SKM-1 (cell line): ENCODE measurements around the gene MGMT.

Experiments used
- DNase-seq: peaks from one replicate; lab custom pipeline; 2025; ENCODE audit not compliant: unreplicated experiment; lab: John Stamatoyannopoulos, UW

The MGMT gene

DNA sequence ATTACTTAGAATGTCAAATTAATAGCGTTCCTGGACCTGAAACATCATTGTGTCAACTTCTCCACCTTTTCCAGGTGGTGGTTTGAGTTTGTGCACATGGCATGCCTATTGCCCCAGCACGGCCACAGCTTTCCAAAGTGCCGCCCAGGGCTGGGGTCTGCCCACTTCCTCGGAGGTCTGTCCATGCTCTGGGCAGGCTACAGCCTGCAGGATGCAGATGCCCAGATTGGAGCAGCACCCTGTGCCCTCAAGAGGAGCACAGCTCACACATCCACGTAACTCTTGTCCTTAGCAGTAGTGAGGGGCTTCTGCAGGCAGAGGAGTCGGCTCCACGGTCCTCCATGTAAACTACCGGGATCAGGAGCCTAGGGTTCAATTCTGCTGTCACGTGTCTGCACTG is 258.4 kb downstream of the MGMT start:
- no peak for DNase-seq

DNA sequence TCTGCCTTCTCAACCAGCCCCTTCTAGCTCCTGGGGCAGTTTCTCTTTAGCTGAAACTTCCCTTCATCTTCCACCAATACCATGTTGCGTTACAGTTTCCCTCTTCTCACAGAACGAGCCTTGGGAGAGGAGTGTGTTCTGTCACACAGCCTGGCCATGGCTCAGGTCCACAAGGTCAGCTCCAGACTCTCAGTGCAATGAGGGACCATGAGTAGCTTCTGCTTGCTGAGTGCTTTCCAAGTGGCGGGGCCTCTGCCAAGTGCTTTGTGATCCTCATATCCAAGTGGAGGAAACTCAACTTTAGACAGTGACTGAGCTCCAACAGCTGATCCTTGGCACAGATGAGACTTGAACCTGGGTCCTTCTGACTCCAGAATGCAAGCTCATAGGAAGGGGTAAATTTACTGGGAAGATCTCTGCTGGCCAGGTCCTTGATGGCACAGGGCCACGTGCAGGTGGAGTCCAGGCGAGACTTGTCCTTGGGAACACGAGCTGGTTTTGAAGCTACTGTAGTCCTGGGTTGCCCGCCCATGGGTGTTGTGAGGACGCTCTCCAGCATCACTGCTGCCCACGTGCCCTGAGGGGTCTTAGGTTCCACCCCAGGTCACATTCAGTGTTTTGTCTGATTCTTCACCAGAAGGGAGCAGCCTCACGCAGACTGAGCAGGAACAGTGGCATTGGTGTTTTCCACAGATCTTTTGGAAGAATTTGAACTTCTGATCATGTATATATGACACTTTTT is 259.0 kb downstream of the MGMT start:
- DNase-seq = no peak

DNA sequence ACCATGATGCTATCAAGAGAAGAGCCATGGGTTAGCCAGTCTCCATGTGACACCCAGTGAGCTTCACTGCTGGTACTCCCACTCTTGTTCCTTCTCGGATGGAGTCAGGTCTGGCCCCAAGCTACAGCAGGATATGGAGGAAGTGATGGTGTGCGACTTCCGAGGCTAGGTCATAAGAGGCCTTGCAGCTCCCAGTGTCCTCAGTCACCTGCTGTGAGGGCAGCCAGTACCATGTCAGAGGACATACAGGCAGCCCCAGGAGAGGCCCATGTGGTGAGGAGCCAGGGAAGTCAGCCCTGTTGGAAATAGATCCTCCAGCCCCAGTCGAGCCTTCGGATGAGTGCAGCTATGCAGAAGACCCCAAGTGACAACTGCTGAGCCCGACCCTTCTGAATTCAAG is 260.0 kb downstream of the MGMT start:
- DNase-seq = no peak

GRCh38 chr10:129727495-129727894 is 260.5 kb downstream of the MGMT start:
- no peak for DNase-seq

- no peak for DNase-seq
Measured at GRCh38 chr10:129728246-129728820, 261.3 kb downstream of the MGMT start.

DNA sequence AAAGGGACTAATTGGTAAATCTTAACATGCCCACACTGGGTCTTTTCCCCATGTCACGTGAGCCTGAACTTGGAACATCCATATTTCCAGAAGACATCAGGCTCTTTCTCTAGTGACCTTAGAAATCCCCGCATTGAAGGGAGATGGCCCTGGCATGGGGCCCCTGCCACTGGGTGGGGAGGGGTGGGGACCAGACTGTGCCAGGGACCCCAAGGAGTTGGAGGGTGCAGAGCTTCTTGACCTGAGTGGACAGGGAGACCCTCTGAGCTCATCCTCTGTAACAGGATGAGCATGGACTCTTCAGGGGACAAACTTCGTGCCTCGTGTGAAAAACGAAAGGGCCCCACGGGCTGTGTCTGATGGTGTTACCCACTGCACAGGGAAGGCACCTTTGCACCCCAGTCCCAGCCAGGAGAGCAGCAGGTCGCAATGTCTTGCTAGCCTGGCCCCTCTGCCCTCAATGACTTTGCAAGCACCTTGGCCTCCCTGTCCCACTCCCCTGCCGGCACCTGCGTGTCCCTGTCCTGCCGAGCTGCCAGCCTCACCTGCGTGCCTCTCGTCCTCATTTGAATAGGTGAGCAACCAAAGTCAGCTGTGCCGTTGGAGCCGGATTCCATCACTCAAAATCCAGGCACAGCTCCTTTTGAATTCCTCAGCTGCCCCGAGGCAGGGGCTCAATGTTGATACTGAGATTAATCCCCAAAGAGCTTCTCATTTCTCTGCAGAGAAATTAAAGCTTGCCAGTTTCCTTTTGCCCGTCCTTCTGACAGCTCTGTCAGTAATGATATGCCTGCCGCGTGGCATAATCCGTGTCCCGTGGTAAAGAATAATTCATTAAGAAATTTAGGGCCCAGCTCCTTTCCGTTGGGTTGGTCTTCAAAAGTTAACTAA is 262.1 kb downstream of the MGMT start:
- DNase-seq = no peak

GRCh38 chr10:129730272-129730992 is 263.4 kb downstream of the MGMT start:
- no peak for DNase-seq

DNA sequence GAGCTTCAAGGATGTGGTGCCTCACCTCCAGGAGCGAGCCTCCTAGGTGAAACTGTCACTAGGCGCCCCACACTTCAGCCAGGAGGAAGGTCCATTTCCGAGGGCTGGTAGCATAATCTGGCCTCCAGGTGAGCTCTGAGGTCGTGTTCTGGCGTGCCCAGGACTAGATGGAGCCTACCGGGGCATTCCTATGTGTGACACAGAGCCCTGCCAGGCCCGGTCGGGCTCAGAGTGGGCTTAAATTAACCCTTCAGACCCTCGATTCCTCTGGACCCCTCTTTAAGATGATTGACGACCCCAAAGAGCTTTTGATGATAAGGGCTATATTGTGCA is 263.9 kb downstream of the MGMT start:
- DNase-seq = no peak

DNA sequence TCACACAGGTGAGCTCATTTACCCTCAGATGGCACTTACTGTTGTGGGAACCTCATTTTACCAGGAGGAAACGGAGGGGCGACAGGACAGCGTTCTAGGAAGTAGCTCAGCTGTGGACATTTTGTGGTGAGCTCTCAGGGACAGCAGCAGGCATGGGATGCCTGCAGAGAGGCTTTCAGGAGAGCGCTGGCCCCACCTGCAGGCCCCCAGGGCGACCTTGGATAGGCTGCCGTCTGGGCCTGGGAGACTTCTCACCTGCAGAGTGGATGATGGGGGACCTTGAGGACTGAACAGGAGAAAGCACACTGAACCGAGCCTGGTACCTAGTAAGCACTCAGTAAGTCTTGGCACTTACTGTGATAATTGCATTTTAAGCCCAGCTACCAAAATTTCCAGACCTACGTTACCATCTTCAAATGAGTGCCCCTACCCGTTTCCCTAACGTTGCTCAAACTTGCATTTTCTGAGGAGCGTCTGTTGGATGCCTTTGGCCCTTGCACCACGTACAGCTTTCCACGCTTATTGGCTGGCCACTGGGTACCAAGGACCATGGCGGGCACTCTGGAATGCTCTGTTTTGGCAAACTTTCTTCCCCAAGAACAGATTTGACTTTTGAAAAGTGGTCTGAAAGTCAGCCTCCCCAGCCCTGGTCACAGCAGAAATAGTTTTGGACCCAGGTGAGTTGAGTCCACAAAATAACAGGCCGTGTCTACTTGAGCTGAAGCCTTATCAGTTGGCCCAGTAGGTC is 273.7 kb downstream of the MGMT start:
- DNase-seq = no peak

GRCh38 chr10:129741280-129741977 is 274.4 kb downstream of the MGMT start:
- DNase-seq = no peak

DNA sequence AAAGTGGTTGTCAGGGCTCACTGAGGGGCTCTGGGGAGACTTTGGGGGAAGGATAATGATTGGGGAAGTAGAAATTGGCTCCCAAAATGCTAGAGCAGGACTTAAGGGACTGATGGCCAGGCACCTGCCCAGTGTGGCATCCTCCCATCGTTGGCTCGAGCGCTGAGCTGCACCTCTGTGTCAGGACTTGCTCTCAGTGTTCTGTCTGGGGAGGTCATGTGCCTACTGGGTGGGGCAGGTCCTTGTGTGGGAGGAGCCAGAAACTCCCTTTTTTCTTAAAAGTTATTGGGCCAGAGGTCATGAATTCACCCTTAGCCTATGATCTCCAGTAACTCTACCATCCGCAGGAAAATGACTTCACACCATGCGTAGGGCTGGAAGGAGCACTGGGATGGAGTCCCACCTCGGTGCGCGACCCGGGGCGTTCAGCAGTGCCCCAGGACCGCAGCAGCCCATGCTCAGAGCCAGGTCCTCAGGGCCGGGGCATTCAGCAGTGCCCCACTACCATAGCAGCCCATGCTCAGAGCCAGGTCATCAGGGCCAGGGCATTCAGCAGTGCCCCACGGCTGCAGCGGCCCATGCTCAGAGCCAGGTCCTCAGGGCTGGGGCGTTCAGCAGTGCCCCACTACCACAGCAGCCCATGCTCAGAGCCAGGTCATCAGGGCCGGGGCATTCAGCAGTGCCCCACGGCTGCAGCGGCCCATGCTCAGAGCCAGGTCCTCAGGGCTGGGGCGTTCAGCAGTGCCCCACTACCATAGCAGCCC is 275.1 kb downstream of the MGMT start:
- DNase-seq = no peak

GRCh38 chr10:129742742-129743550 is 275.9 kb downstream of the MGMT start:
- no peak for DNase-seq

GRCh38 chr10:129743738-129744133 is 276.7 kb downstream of the MGMT start:
- no peak for DNase-seq

- no peak for DNase-seq
Measured at GRCh38 chr10:129744134-129745111, 277.4 kb downstream of the MGMT start.

DNA sequence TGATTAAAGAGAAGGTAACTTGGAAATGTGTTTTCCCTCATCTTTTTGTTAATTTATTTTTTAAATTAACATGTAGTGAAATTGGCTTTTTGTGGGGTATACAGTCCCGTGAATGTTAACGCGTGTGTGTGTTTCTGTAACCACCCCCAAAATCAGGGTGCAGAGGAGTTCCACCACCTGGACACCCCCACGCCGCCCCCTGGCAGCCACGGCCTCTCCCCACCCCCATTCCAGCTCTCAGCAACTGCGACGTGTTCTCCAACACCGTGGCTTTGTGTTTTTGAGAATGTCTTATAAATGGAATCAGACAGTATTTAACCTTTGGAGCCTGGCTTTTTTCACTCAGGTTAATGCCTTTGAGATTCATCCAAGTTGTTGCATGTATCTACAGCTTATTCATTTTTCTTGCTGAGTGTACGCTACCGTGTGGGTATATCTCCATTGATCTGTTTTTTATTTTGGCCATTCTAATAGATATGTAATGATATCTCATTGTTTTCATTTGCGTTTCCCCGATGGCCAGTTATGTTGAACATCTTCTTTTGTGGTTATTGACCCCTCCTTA is 278.2 kb downstream of the MGMT start:
- no peak for DNase-seq

GRCh38 chr10:129754211-129755050 is 287.4 kb downstream of the MGMT start:
- DNase-seq = no peak
